Nephron progenitor cell (in vitro differentiated cells): ENCODE data around the gene CRYBG2.
"Not testable (repeated sequence)": the region's sequence is repeated elsewhere in the genome, so short reads cannot be mapped to it uniquely, and the experiment has no call there.

Experiments used
- DNase-seq: peaks from one replicate; pipeline ENCODE4 v3.0.0; 2021
- H3K27ac Mint-ChIP-seq: 2 replicates; pipeline ENCODE4 v1.8.0; 2021; ENCODE audit warnings: mild to moderate bottlenecking, moderate library complexity, mixed read lengths
- H3K27me3 Mint-ChIP-seq: 2 replicates; pipeline ENCODE4 v1.8.0; 2021; ENCODE audit warnings: mild to moderate bottlenecking, low read depth, mixed read lengths; ENCODE audit not compliant: poor library complexity
- H3K36me3 Mint-ChIP-seq: 2 replicates; pipeline ENCODE4 v1.8.0; 2021; ENCODE audit warnings: low read depth, mixed read lengths
- H3K4me1 Mint-ChIP-seq: 2 replicates; pipeline ENCODE4 v1.8.0; 2021; ENCODE audit warnings: mixed read lengths
- H3K4me3 Mint-ChIP-seq: 2 replicates; pipeline ENCODE4 v1.8.0; 2021; ENCODE audit warnings: mild to moderate bottlenecking, moderate library complexity, mixed read lengths
- H3K9me3 Mint-ChIP-seq: 2 replicates; pipeline ENCODE4 v1.8.0; 2021; ENCODE audit warnings: mild to moderate bottlenecking, moderate library complexity, mixed read lengths
- CTCF ChIP-seq: fragments of 200-600 bp; sonication (generic); IDR thresholded peaks from 2 replicates; pipeline ENCODE4 v1.5.0; 2021; ENCODE audit warnings: antibody characterized with exemption

Gene CRYBG2

GRCh38 chr1:26389604-26390247, 35.8 kb upstream of the CRYBG2 start:
- Mint-ChIP-seq H3K27me3 (peaks cover 2% of the 10 kb centered on the region), H3K9me3 (no peaks in the 10 kb centered on the region), H3K4me1 (peaks cover 55% of the 10 kb centered on the region), H3K36me3 (no peaks in the 10 kb centered on the region), H3K4me3 (no peak overlapping the region), H3K27ac (no peak overlapping the region)
- no peak for TF ChIP-seq CTCF
- no peak for DNase-seq

GRCh38 chr1:26388791-26389445, 35.0 kb upstream of the CRYBG2 start:
- Mint-ChIP-seq H3K27me3 (peaks cover 2% of the 10 kb centered on the region), H3K4me1 (peaks cover 62% of the 10 kb centered on the region), H3K27ac (no peak overlapping the region), H3K36me3 (no peaks in the 10 kb centered on the region), H3K9me3 (no peaks in the 10 kb centered on the region), H3K4me3 (no peak overlapping the region)
- no peak for TF ChIP-seq CTCF
- DNase-seq = no peak

GRCh38 chr1:26387447-26387846, 33.5 kb upstream of the CRYBG2 start:
- H3K27ac Mint-ChIP-seq = no peak overlapping the region
- no peak overlapping the region for H3K4me3 Mint-ChIP-seq
- no peaks in the 10 kb centered on the region for H3K36me3 Mint-ChIP-seq
- peaks cover 54% of the 10 kb centered on the region for H3K4me1 Mint-ChIP-seq
- H3K27me3 Mint-ChIP-seq = peaks cover 2% of the 10 kb centered on the region
- no peak for TF ChIP-seq CTCF
- no peaks in the 10 kb centered on the region for H3K9me3 Mint-ChIP-seq
- DNase-seq = no peak

GRCh38 chr1:26385063-26385462, 31.1 kb upstream of the CRYBG2 start:
- H3K4me3 Mint-ChIP-seq, H3K36me3 Mint-ChIP-seq, DNase-seq, H3K9me3 Mint-ChIP-seq, H3K27ac Mint-ChIP-seq, H3K27me3 Mint-ChIP-seq: not testable (repeated sequence)
- H3K4me1 Mint-ChIP-seq = peaks cover 36% of the 10 kb centered on the region

- Mint-ChIP-seq H3K9me3 (no peaks in the 10 kb centered on the region), H3K36me3 (no peaks in the 10 kb centered on the region), H3K27me3 (peaks cover 2% of the 10 kb centered on the region), H3K27ac (no peak overlapping the region), H3K4me3 (no peak overlapping the region), H3K4me1 (peaks cover 27% of the 10 kb centered on the region)
- no peak for TF ChIP-seq CTCF
- no peak for DNase-seq
Observed at GRCh38 chr1:26384076-26384475, 30.1 kb upstream of the CRYBG2 start.

- TF ChIP-seq CTCF = no peak
- Mint-ChIP-seq H3K27me3 (no peaks in the 10 kb centered on the region), H3K4me1 (peaks cover 8% of the 10 kb centered on the region), H3K4me3 (no peak overlapping the region), H3K27ac (no peak overlapping the region), H3K9me3 (no peaks in the 10 kb centered on the region), H3K36me3 (no peaks in the 10 kb centered on the region)
- DNase-seq = no peak
Observed at GRCh38 chr1:26378879-26379251, 24.9 kb upstream of the CRYBG2 start.
